Mesenchymal stem cell (in vitro differentiated cells and primary cell): ENCODE measurements around the gene RAB7B.

Experiments used
- DNase-seq: peaks from one replicate; pipeline ENCODE4 v3.0.0-alpha.2; 2013
- H2AFZ ChIP-seq: one replicate; pipeline ENCODE4 v1.6.1; 2013; ENCODE audit warnings: low read depth, mild to moderate bottlenecking, control low read depth, inconsistent platforms, low read length, moderate library complexity
- H2AK5ac ChIP-seq: 2 replicates; pipeline ENCODE4 v1.6.1; 2013; ENCODE audit warnings: low read length, moderate library complexity, mild to moderate bottlenecking, inconsistent platforms; ENCODE audit not compliant: severe bottlenecking
- H2BK120ac ChIP-seq: one replicate; pipeline ENCODE4 v1.6.1; 2013; ENCODE audit warnings: low read depth, mild to moderate bottlenecking, inconsistent platforms, low read length, moderate library complexity
- H2BK12ac ChIP-seq, 2 experiments: one replicate each; pipeline ENCODE4 v1.6.1; 2013; ENCODE audit warnings: inconsistent platforms in 2 of 2, low read length in 2 of 2, mild to moderate bottlenecking in 2 of 2, moderate library complexity in 2 of 2, control low read depth in 1 of 2
- H2BK15ac ChIP-seq: one replicate; pipeline ENCODE4 v1.6.1; 2013; ENCODE audit warnings: mild to moderate bottlenecking, low read depth, inconsistent platforms; ENCODE audit not compliant: poor library complexity, severe bottlenecking
- H2BK5ac ChIP-seq: 2 replicates; pipeline ENCODE4 v1.6.1; 2013; ENCODE audit warnings: low read depth, mild to moderate bottlenecking, low read length, control low read depth, inconsistent platforms; ENCODE audit not compliant: poor library complexity, severe bottlenecking
- H3K14ac ChIP-seq, 2 experiments: one replicate each; pipeline ENCODE4 v1.6.1; 2013; ENCODE audit warnings: inconsistent platforms in 2 of 2, low read length in 2 of 2, control low read depth in 1 of 2, mild to moderate bottlenecking in 1 of 2, moderate library complexity in 1 of 2
- H3K18ac ChIP-seq, 2 experiments: one replicate each; pipeline ENCODE4 v1.6.1; 2013; ENCODE audit warnings: inconsistent platforms in 2 of 2, low read length in 2 of 2, control low read depth in 1 of 2, low read depth in 1 of 2, mild to moderate bottlenecking in 1 of 2
- H3K23ac ChIP-seq, 2 experiments: one replicate each; pipeline ENCODE4 v1.6.1; 2013; ENCODE audit warnings: inconsistent platforms in 2 of 2, low read length in 2 of 2, mild to moderate bottlenecking in 2 of 2, moderate library complexity in 2 of 2, control low read depth in 1 of 2
- H3K27ac ChIP-seq: 2 replicates; pipeline ENCODE4 v1.5.1; 2013; ENCODE audit warnings: mild to moderate bottlenecking, moderate library complexity, low read length, control low read depth, inconsistent platforms; ENCODE audit not compliant: poor library complexity, severe bottlenecking
- H3K27me3 ChIP-seq, 2 experiments: 2 replicates each; pipeline versions ENCODE4 v1.6.1 to v1.7.0; 2013; ENCODE audit warnings: low read length in 2 of 2, mild to moderate bottlenecking in 2 of 2, moderate library complexity in 2 of 2, control low read depth in 1 of 2, inconsistent platforms in 1 of 2; ENCODE audit not compliant: control insufficient read depth in 1 of 2, insufficient read depth in 1 of 2
- H3K36me3 ChIP-seq, 2 experiments: 2 replicates each; pipeline versions ENCODE4 v1.6.1 to v1.7.0; 2013; ENCODE audit warnings: low read length in 2 of 2, control low read depth in 1 of 2, inconsistent platforms in 1 of 2, low read depth in 1 of 2, mild to moderate bottlenecking in 1 of 2; ENCODE audit not compliant: insufficient read depth in 2 of 2, control insufficient read depth in 1 of 2
- H3K4ac ChIP-seq, 2 experiments: one replicate each; pipeline ENCODE4 v1.6.1; 2013; ENCODE audit warnings: inconsistent platforms in 2 of 2, low read length in 2 of 2, mild to moderate bottlenecking in 2 of 2, moderate library complexity in 2 of 2, control low read depth in 1 of 2, low read depth in 1 of 2
- H3K4me1 ChIP-seq: 2 replicates; pipeline ENCODE4 v1.6.1; 2013; ENCODE audit warnings: low read depth, low read length, control low read depth; ENCODE audit not compliant: control insufficient read depth, insufficient read depth
- H3K4me2 ChIP-seq: 2 replicates; pipeline ENCODE4 v1.6.1; 2013; ENCODE audit warnings: low read length, mild to moderate bottlenecking, inconsistent platforms; ENCODE audit not compliant: poor library complexity, severe bottlenecking
- H3K4me3 ChIP-seq, 2 experiments: 2 replicates each; pipeline versions ENCODE4 v1.5.1 to v1.7.0; 2013; ENCODE audit warnings: low read length in 2 of 2, mild to moderate bottlenecking in 2 of 2, control low read depth in 1 of 2, low read depth in 1 of 2; ENCODE audit not compliant: insufficient read depth in 1 of 2
- H3K79me1 ChIP-seq: replicated peaks from 2 replicates; pipeline ENCODE4 v1.6.1; 2013; ENCODE audit warnings: mild to moderate bottlenecking, control low read depth, low read length, inconsistent platforms; ENCODE audit not compliant: poor library complexity, severe bottlenecking
- H3K9ac ChIP-seq: 2 replicates; pipeline ENCODE4 v1.7.0; 2013; ENCODE audit warnings: mild to moderate bottlenecking, low read length, moderate library complexity
- H3K9me3 ChIP-seq: 2 replicates; pipeline ENCODE4 v1.7.0; 2013; ENCODE audit warnings: mild to moderate bottlenecking, low read length; ENCODE audit not compliant: control insufficient read depth
- H4K8ac ChIP-seq: one replicate; pipeline ENCODE4 v1.6.1; 2013; ENCODE audit warnings: inconsistent platforms, mild to moderate bottlenecking, low read length, moderate library complexity
- H4K91ac ChIP-seq: one replicate; pipeline ENCODE4 v1.6.1; 2013; ENCODE audit warnings: mild to moderate bottlenecking, low read length, inconsistent platforms
- WGBS: methylation state at CpG from one replicate; pipeline ENCODE4 v1.1.7; 2013; ENCODE audit warnings: mixed read lengths; 5-methylcytosine and 5-hydroxymethylcytosine counted together

The RAB7B gene

DNA sequence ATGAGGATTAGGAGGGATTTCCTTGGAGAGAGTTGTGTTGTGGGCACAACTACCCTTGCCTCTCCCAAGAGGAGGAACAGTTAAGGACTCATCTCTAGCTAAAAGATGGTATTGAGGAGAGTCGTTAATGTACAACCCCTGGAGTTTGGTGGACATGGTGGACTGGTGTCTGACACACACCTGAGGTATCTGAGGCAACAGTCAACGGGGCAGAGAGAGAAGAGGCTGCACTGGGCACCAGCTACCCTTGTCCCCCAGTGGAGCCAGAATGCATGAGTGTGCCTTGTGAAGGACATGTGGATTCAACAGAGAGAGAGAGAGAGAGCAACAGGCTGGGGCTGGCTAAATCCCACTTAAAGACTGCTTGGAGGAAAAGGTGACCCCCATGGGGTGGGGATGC, 13.0 kb downstream of the RAB7B start:
- Histone ChIP-seq H4K91ac (no peak overlapping the region), H2AK5ac (no peak overlapping the region), H2BK120ac (no peak overlapping the region), H3K4me1 (peaks cover 4% of the 10 kb centered on the region), H4K8ac (no peak overlapping the region), H3K27me3 (no peaks in the 10 kb centered on the region), H3K18ac (no peak overlapping the region), H3K4me2 (no peak overlapping the region), H3K36me3 (peaks cover 0 to 42% of the 10 kb centered on the region in 2 experiments), H3K14ac (no peak overlapping the region), H3K23ac (no peak overlapping the region), H3K4ac (no peak overlapping the region), H3K4me3 (no peak overlapping the region), H3K9me3 (no peaks in the 10 kb centered on the region), H2BK5ac (no peak overlapping the region), H3K79me1 (no peaks in the 10 kb centered on the region), H3K27ac (no peak overlapping the region), H2AFZ (no peak overlapping the region), H3K9ac (no peak overlapping the region), H2BK15ac (no peak overlapping the region), H2BK12ac (no peak overlapping the region)
- 78% methylated on average over 2 of the region's 2 CpGs for WGBS
- DNase-seq, result no peak

DNA sequence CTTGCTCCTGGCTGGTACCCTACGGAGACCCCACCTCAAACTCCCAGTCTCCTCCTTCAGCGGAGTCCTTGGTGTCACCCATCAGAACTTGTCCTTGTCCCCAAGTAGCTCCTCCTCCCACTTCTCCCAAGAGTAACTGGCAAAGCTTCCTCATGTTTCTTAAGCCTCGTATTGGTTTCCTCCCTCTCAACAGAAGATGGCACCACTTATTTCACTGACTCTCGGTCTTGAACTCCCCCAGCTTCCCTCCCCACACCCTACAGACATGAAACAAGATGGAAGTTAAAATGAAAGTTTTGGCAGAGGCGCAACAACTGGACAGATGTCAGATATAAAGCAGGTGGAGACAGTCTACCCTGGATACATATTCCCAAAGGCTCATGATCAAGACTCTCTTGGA, 13.4 kb downstream of the RAB7B start:
- Histone ChIP-seq H3K23ac (no peak overlapping the region), H3K9me3 (no peaks in the 10 kb centered on the region), H3K4me2 (no peak overlapping the region), H3K36me3 (peaks cover 0 to 42% of the 10 kb centered on the region in 2 experiments), H3K27me3 (no peaks in the 10 kb centered on the region), H2AK5ac (no peak overlapping the region), H3K4me1 (peaks cover 7% of the 10 kb centered on the region), H3K9ac (no peak overlapping the region), H2BK12ac (no peak overlapping the region), H3K14ac (no peak overlapping the region), H3K4me3 (no peak overlapping the region), H2BK5ac (no peak overlapping the region), H4K8ac (no peak overlapping the region), H2BK15ac (no peak overlapping the region), H2AFZ (no peak overlapping the region), H3K79me1 (no peaks in the 10 kb centered on the region), H4K91ac (no peak overlapping the region), H3K27ac (no peak overlapping the region), H3K4ac (no peak overlapping the region), H3K18ac (no peak overlapping the region), H2BK120ac (no peak overlapping the region)
- WGBS, result 86% methylated on average over 3 of the region's 5 CpGs
- no peak for DNase-seq

DNA sequence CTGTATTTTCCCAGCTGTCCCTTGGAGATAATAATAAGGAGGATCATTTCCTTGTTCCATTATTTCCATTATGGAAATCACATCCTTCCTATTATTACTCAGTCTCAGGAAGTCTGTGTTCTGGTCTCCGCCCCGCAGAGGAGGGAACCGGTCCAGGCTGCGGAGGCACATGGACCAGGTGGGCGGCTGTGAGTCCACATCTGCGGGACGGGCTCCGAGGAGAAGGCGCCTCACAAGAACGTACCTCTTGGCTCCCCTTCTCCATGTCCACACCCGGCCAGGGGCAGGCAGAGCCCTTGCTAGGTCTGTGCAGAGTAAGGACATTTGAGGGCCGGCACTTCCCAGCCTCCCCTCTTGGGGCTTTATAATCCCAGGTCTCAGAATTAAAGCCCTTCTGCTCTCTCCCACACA, 14.6 kb downstream of the RAB7B start:
- H3K4me2 ChIP-seq, result no peak overlapping the region
- no peak overlapping the region for H3K4me3 ChIP-seq
- no peak overlapping the region for H2BK120ac ChIP-seq
- H2BK15ac ChIP-seq, result no peak overlapping the region
- no peak overlapping the region for H3K27ac ChIP-seq
- no peak overlapping the region for H3K14ac ChIP-seq
- no peak overlapping the region for H3K23ac ChIP-seq
- peaks cover 0 to 42% of the 10 kb centered on the region in 2 experiments for H3K36me3 ChIP-seq
- WGBS, result 86% methylated on average over 12 of the region's 12 CpGs
- H2AFZ ChIP-seq, result no peak overlapping the region
- H3K4me1 ChIP-seq, result peaks cover 13% of the 10 kb centered on the region
- no peaks in the 10 kb centered on the region for H3K79me1 ChIP-seq
- H3K9ac ChIP-seq, result no peak overlapping the region
- no peak for DNase-seq
- no peak overlapping the region for H2AK5ac ChIP-seq
- H3K4ac ChIP-seq, result no peak overlapping the region
- no peak overlapping the region for H4K91ac ChIP-seq
- no peaks in the 10 kb centered on the region for H3K9me3 ChIP-seq
- H2BK12ac ChIP-seq, result no peak overlapping the region
- H2BK5ac ChIP-seq, result no peak overlapping the region
- no peaks in the 10 kb centered on the region for H3K27me3 ChIP-seq
- no peak overlapping the region for H3K18ac ChIP-seq
- no peak overlapping the region for H4K8ac ChIP-seq

DNA sequence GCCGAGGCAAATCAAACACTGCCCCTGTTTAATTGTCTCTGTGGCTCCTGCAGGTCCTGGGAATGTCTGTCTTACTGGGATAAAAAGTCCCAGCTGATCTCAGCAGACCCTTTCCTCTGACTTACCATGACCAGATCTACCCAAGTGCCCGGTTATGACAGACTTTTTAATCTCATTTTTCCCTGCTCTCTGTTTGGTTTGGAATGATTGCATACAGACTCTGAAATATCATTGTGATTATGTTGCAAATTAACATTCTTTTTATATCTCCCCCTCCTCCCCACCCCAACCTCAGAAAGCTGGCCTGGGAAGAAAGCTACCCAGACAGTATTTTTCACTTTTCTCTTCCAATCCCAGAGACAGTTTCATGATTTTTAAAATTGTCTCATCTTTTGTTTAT, 16.3 kb downstream of the RAB7B start:
- Histone ChIP-seq H3K4me3 (no peak overlapping the region), H4K8ac (no peak overlapping the region), H2BK12ac (no peak overlapping the region), H3K4ac (no peak overlapping the region), H2BK5ac (no peak overlapping the region), H2AK5ac (no peak overlapping the region), H2AFZ (no peak overlapping the region), H3K27me3 (no peaks in the 10 kb centered on the region), H4K91ac (no peak overlapping the region), H2BK15ac (no peak overlapping the region), H3K23ac (no peak overlapping the region), H3K79me1 (no peaks in the 10 kb centered on the region), H3K14ac (no peak overlapping the region), H3K36me3 (peaks cover 0 to 36% of the 10 kb centered on the region in 2 experiments), H3K18ac (no peak overlapping the region), H3K9me3 (no peaks in the 10 kb centered on the region), H3K9ac (no peak overlapping the region), H3K27ac (no peak overlapping the region), H2BK120ac (no peak overlapping the region), H3K4me1 (peaks cover 13% of the 10 kb centered on the region), H3K4me2 (no peak overlapping the region)
- 36% methylated on average over 1 of the region's 2 CpGs for WGBS
- no peak for DNase-seq
